HCT116 (cell line): ENCODE results near the gene EHMT1. TPM values are rescaled to one million over a fixed set of nuclear protein-coding genes. Genes with fewer than 3 reads are reported as not detected.

Source experiments
- ATAC-seq: fragments of 200-7000 bp; cut with Tn5 transposase; 2 replicates; pipeline ENCODE4 v1.9.1; 2020; ENCODE audit warnings: mild to moderate bottlenecking, moderate library complexity
- BruUV-seq: library from RNA; stranded (reverse); fragments of 400-500 nt; replicated peaks from 2 replicates; lab custom pipeline; 2021; lab: Mats Ljungman, UMichigan
- CTCF ChIA-PET: fragments of 300-600 bp; sonication (Branson Sonifier 250); formaldehyde crosslinking; loops from one replicate; lab custom pipeline; 2021; ENCODE audit warnings: antibody characterized with exemption; lab: Charles Lee
- POLR2A ChIA-PET: fragments of 300-600, 350-600 bp; sonication (Branson Sonifier 250); formaldehyde crosslinking; loops from one replicate; lab custom pipeline; 2021; ENCODE audit warnings: antibody characterized with exemption; lab: Charles Lee
- RAD21 ChIA-PET, 2 experiments: fragments of 300-600 bp; sonication (Branson Sonifier 250); formaldehyde crosslinking; loops; one replicate each; lab custom pipeline; 2023; ENCODE audit warnings: low total read pairs in 2 of 2; ENCODE audit not compliant: uncharacterized antibody in 2 of 2, unreplicated experiment in 2 of 2, low non-redundant PET in 1 of 2; lab: Charles Lee
- DNase-seq: peaks from one replicate; pipeline ENCODE4 v3.0.0-alpha.2; 2010; ENCODE audit warnings: low read depth, low spot score
- H2AFZ ChIP-seq: fragments of 200-600 bp; shearing (Covaris generic), sonication (generic); 2 replicates; pipeline ENCODE4 v1.6.1; 2017; ENCODE audit warnings: low read depth, mixed run types, mixed read lengths, antibody characterized with exemption, low read length; ENCODE audit not compliant: poor library complexity, severe bottlenecking
- H3K27ac ChIP-seq: 2 replicates; pipeline ENCODE4 v1.5.1; 2012; ENCODE audit warnings: low read depth, low read length
- H3K27me3 ChIP-seq: fragments of 200-600 bp; sonication (generic); 2 replicates; pipeline ENCODE4 v1.6.1; 2016; ENCODE audit warnings: mixed run types, low read length, mixed read lengths; ENCODE audit not compliant: insufficient read depth
- H3K36me3 ChIP-seq, 2 experiments: fragments of 200-500 bp in 1 of 2; fragments of 200-600 bp in 1 of 2; sonication (Bioruptor generic) in 1 of 2; sonication (generic) in 1 of 2; 2 replicates each; pipeline versions ENCODE4 v1.5.1 to v1.6.1; 2014 to 2016; ENCODE audit warnings: low read length in 2 of 2, inconsistent platforms in 1 of 2, mixed read lengths in 1 of 2, mixed run types in 1 of 2; ENCODE audit not compliant: insufficient read depth in 2 of 2, control insufficient read depth in 1 of 2
- H3K4me1 ChIP-seq, 2 experiments: fragments of 200-600 bp in 1 of 2; sonication (generic) in 1 of 2; 2 replicates each; pipeline versions ENCODE4 v1.5.1 to v1.6.1; 2012 to 2017; ENCODE audit warnings: low read length in 2 of 2, inconsistent platforms in 1 of 2, mild to moderate bottlenecking in 1 of 2, mixed read lengths in 1 of 2, mixed run types in 1 of 2, moderate library complexity in 1 of 2; ENCODE audit not compliant: insufficient read depth in 2 of 2, control insufficient read depth in 1 of 2
- H3K4me2 ChIP-seq: fragments of 200-600 bp; sonication (generic); 2 replicates; pipeline ENCODE4 v1.6.1; 2017; ENCODE audit warnings: mixed run types, low read length, mixed read lengths
- H3K4me3 ChIP-seq, 2 experiments: fragments of 200-600 bp in 1 of 2; sonication (generic) in 1 of 2; replicated peaks in 1 of 2; 2 replicates each; pipeline ENCODE4 v1.5.1; 2011 to 2016; ENCODE audit warnings: low read length in 2 of 2, control low read depth in 1 of 2, low read depth in 1 of 2, mild to moderate bottlenecking in 1 of 2, mixed read lengths in 1 of 2, mixed run types in 1 of 2
- H3K79me2 ChIP-seq: fragments of 200-600 bp; sonication (generic); 2 replicates; pipeline ENCODE4 v1.6.1; 2017; ENCODE audit warnings: mild to moderate bottlenecking, mixed run types, low read length, moderate library complexity, mixed read lengths; ENCODE audit not compliant: insufficient read depth
- H3K9ac ChIP-seq: fragments of 200-600 bp; sonication (generic); 2 replicates; pipeline ENCODE4 v1.6.1; 2016; ENCODE audit warnings: low read length, mixed read lengths
- H3K9me2 ChIP-seq: fragments of 200-600 bp; sonication (generic), shearing (Covaris generic); 2 replicates; pipeline ENCODE4 v1.6.1; 2017; ENCODE audit warnings: mixed run types, mild to moderate bottlenecking, moderate library complexity; ENCODE audit not compliant: insufficient read depth
- H3K9me3 ChIP-seq, 2 experiments: fragments of 200-500 bp in 1 of 2; fragments of 200-600 bp in 1 of 2; sonication (Bioruptor generic) in 1 of 2; sonication (generic) in 1 of 2; 2 replicates each; pipeline ENCODE4 v1.6.1; 2014 to 2017; ENCODE audit warnings: low read length in 2 of 2, mixed read lengths in 2 of 2, inconsistent platforms in 1 of 2, low read depth in 1 of 2, mild to moderate bottlenecking in 1 of 2, mixed run types in 1 of 2, moderate library complexity in 1 of 2; ENCODE audit not compliant: control insufficient read depth in 1 of 2, insufficient read depth in 1 of 2
- H4K20me1 ChIP-seq: fragments of 200-600 bp; sonication (generic), shearing (Covaris generic); 2 replicates; pipeline ENCODE4 v1.6.1; 2017; ENCODE audit warnings: mixed run types, mild to moderate bottlenecking, moderate library complexity; ENCODE audit not compliant: insufficient read depth
- CBX3 ChIP-seq: IDR thresholded peaks from 2 replicates; pipeline ENCODE4 v1.6.1; 2012; ENCODE audit warnings: low read depth
- EGR1 ChIP-seq: IDR thresholded peaks from 2 replicates; pipeline ENCODE4 v1.6.1; 2012; ENCODE audit warnings: low read depth
- ELF1 ChIP-seq: IDR thresholded peaks from 2 replicates; pipeline ENCODE4 v1.6.1; 2012; ENCODE audit warnings: low read depth, borderline replicate concordance
- FOSL1 ChIP-seq: IDR thresholded peaks from 2 replicates; pipeline ENCODE4 v1.6.1; 2012; ENCODE audit warnings: low read depth
- JUND ChIP-seq: IDR thresholded peaks from 2 replicates; pipeline ENCODE4 v1.6.1; 2012
- POLR2A ChIP-seq: IDR thresholded peaks from 2 replicates; pipeline ENCODE4 v1.7.0; 2011; ENCODE audit warnings: borderline replicate concordance; ENCODE audit not compliant: insufficient read depth, insufficient read length; ENCODE audit errors: extremely low read depth
- RAD21 ChIP-seq: IDR thresholded peaks from 2 replicates; pipeline ENCODE4 v1.6.1; 2012; ENCODE audit warnings: low read depth, mild to moderate bottlenecking
- REST ChIP-seq: IDR thresholded peaks from 2 replicates; pipeline ENCODE4 v1.6.1; 2012; ENCODE audit warnings: low read depth
- SIN3A ChIP-seq: IDR thresholded peaks from 2 replicates; pipeline ENCODE4 v1.6.1; 2012; ENCODE audit warnings: low read depth
- intact Hi-C: fragments of 100-400 bp; cut with micrococcal nuclease; formaldehyde crosslinking; loops from 2 replicates; pipeline ENCODE4 v1.10.0; 2022
- total RNA-seq: library from RNA; stranded (reverse); gene quantifications from one replicate; pipeline ENCODE4 v1.2.1, GENCODE V29; 2021; ENCODE audit not compliant: unreplicated experiment
- TF ChIP-seq, protein P1 (sequence below), 3 experiments: fragments of 200-600 bp in 1 of 3; sonication (generic) in 1 of 3; IDR thresholded peaks in 2 of 3; conservative IDR thresholded peaks in 1 of 3; 2 replicates each; pipeline ENCODE4 v1.5.1; 2012 to 2017; ENCODE audit warnings: low read depth in 2 of 3, low read length in 2 of 3, antibody characterized with exemption in 1 of 3, borderline replicate concordance in 1 of 3, control low read depth in 1 of 3, mild to moderate bottlenecking in 1 of 3, mixed read lengths in 1 of 3, mixed run types in 1 of 3, moderate library complexity in 1 of 3; ENCODE audit not compliant: insufficient read depth in 1 of 3
- TF ChIP-seq, protein P2 (sequence below): IDR thresholded peaks from 2 replicates; pipeline ENCODE4 v1.6.1; 2012

The EHMT1 gene
- total RNA-seq, 1 experiment from 2014 or later: 86.1 TPM

DNA sequence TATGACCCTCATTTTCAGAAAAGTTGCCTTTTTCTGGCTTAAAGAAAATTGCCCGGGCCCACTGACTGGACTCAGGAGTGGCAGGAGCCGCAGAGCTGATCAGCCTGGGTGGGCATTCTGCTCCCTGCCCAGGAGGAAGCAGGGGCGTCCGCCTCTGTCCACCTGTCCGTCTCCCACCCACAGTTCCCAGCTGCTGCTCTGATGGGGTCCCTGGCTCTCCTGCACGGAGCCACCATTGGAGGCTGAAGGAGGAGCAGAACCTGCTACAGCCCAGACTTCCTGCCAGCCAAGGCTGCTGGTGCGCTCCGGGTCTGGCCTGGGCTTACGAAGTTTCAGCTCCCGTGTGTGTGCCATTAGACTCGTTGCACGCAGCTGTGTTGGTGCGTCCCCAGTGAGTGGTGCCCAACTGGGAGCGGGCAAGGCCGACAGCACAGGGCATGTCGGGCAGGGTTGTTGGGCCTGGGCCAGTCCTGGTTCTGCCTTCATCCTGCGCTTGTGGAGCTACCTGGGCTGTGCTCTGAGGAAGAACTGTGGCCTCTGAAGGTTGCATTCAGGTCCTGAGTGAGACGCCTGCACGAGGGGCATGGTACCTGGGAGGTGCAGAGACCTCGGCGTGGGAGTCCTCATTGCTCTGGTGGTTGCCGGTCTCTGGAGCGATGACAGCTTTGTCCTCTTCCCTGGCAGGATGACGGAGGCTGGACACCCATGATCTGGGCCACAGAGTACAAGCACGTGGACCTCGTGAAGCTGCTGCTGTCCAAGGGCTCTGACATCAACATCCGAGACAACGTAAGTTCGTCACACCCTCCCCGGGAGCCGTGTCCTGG lies 181.6 kb downstream of the EHMT1 start:
- POLR2A ChIA-PET: no interaction called here
- ATAC-seq (no peak), DNase-seq (no peak)
- CTCF ChIA-PET: no interaction called here
- Histone ChIP-seq H3K4me3 (no peak overlapping the region), H3K4me2 (no peak overlapping the region), H3K27me3 (no peaks in the 10 kb centered on the region), H3K9ac (no peak overlapping the region), H3K9me2 (no peaks in the 10 kb centered on the region), H3K27ac (no peak overlapping the region), H2AFZ (no peak overlapping the region), H4K20me1 (no peaks in the 10 kb centered on the region), H3K4me1 (no peaks in the 10 kb centered on the region), H3K36me3 (peaks cover 12 to 24% of the 10 kb centered on the region in 2 experiments; a peak in 3 of 4 replicates), H3K9me3 (no peaks in the 10 kb centered on the region), H3K79me2 (no peaks in the 10 kb centered on the region)
- intact Hi-C loops: no loop called here
- RAD21 ChIA-PET: no interaction called here
- no TSS peak for BruUV-seq
- no peak for TF ChIP-seq FOSL1
- no peak for TF ChIP-seq ELF1
- no peak for TF ChIP-seq EGR1
- no peak for TF ChIP-seq JUND
- TF ChIP-seq, protein P1, sequence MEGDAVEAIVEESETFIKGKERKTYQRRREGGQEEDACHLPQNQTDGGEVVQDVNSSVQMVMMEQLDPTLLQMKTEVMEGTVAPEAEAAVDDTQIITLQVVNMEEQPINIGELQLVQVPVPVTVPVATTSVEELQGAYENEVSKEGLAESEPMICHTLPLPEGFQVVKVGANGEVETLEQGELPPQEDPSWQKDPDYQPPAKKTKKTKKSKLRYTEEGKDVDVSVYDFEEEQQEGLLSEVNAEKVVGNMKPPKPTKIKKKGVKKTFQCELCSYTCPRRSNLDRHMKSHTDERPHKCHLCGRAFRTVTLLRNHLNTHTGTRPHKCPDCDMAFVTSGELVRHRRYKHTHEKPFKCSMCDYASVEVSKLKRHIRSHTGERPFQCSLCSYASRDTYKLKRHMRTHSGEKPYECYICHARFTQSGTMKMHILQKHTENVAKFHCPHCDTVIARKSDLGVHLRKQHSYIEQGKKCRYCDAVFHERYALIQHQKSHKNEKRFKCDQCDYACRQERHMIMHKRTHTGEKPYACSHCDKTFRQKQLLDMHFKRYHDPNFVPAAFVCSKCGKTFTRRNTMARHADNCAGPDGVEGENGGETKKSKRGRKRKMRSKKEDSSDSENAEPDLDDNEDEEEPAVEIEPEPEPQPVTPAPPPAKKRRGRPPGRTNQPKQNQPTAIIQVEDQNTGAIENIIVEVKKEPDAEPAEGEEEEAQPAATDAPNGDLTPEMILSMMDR (IDR thresholded peaks at IDR 0.05 in 2 of 3, conservative IDR thresholded peaks at IDR 0.05 in 1 of 3; ENCODE audit: borderline replicate concordance in 1 of 3, insufficient read depth in 1 of 3, low read depth in 2 of 3, low read length in 2 of 3): no peak

GRCh38 chr9:137801023-137801319 lies 182.2 kb downstream of the EHMT1 start:
- Histone ChIP-seq H3K27me3 (no peaks in the 10 kb centered on the region), H3K4me1 (no peaks in the 10 kb centered on the region), H3K79me2 (no peaks in the 10 kb centered on the region), H3K27ac (no peak overlapping the region), H2AFZ (no peak overlapping the region), H3K36me3 (peaks cover 10 to 21% of the 10 kb centered on the region in 2 experiments; a peak in 3 of 4 replicates), H3K4me3 (no peak overlapping the region), H3K9me2 (no peaks in the 10 kb centered on the region), H3K9ac (no peak overlapping the region), H3K9me3 (no peaks in the 10 kb centered on the region), H3K4me2 (no peak overlapping the region), H4K20me1 (no peaks in the 10 kb centered on the region)
- ChIA-PET CTCF (no interaction called here), RAD21 (no interaction called here), POLR2A (no interaction called here)
- DNase-seq (no peak), ATAC-seq (no peak)
- BruUV-seq: no TSS peak
- intact Hi-C loops: no loop called here
- TF ChIP-seq RAD21 (no peak), POLR2A (no peak), CBX3 (no peak), SIN3A (no peak), REST (no peak)
- TF ChIP-seq, protein P2, sequence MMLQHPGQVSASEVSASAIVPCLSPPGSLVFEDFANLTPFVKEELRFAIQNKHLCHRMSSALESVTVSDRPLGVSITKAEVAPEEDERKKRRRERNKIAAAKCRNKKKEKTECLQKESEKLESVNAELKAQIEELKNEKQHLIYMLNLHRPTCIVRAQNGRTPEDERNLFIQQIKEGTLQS: no peak
